Ecto neural progenitor cell (in vitro differentiated cells): Measurements from ENCODE around the gene GPX6.
"Not testable (repeated sequence)": the region's sequence is repeated elsewhere in the genome, so short reads cannot be mapped to it uniquely, and the experiment has no call there.

Source experiments
- DNase-seq: peaks from one replicate; pipeline ENCODE4 v3.0.0-alpha.2; 2018; ENCODE audit warnings: low spot score

The GPX6 gene

GRCh38 chr6:28480253-28480932 is 35.2 kb downstream of the GPX6 start:
- DNase-seq: no peak

DNA sequence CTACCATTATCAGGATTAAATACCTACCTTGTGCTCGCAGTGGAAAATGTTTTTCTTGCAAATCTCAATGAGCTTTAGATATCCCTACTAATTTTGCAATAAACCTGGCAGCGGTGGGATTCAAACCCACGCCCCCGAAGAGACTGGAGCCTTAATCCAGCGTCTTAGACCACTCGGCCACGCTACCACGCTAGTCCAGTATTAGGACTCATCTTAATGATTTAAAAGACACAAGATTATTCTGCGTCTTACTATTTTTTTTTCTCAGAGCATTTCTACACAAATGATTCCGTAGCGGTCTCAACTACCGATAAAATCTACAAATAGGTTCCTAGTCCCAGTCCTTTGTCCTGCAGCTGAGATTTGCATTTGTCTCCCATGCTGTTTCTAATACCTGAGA is 37.1 kb downstream of the GPX6 start:
- no peak for DNase-seq

- DNase-seq: no peak
Observed at GRCh38 chr6:28474441-28475219, 41.0 kb downstream of the GPX6 start.

DNA sequence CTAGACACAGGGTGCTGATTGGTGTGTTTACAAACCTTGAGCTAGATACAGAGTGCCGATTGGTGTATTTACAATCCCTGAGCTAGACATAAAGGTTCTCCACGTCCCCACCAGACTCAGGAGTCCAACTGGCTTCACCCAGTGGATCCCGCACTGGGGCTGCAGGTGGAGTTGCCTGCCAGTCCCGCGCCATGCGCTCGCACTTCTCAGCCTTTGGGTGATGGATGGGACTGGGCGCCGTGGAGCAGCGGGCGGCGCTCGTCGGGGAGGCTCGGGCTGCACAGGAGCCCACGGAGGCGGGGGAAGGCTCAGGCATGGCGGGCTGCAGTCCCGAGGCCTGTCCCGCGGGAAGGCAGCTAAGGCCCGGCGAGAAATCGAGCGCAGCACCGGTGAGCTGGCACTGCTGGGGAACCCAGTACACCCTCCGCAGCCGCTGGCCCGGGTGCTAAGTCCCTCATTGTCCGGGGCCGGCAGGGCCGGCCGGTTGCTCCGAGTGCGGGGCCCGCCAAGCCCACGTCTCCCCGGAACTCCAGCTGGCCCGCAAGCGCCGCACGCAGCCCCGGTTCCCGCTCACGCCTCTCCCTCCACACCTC is 46.3 kb downstream of the GPX6 start:
- not testable (repeated sequence) for DNase-seq

- no peak for DNase-seq
Observed at GRCh38 chr6:28468056-28468455, 47.5 kb downstream of the GPX6 start.

DNA sequence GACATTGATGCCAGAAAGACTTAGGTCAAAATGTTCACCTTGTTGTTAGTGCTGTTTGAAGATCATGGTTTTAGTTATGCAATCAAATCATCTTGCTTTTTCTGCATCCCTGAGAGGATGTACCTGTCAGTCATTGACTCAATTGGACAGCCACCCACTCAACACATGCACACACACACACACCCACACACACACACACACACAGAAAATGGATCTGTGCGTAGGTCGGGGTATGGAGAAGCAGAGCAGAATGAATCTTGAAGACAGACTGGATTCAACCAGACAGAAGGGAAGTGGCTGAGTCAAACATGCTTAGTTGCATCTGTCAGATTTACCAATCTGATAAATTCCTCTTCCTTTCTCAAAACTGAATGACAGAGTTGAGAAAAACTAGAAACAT is 53.2 kb downstream of the GPX6 start:
- no peak for DNase-seq

DNA sequence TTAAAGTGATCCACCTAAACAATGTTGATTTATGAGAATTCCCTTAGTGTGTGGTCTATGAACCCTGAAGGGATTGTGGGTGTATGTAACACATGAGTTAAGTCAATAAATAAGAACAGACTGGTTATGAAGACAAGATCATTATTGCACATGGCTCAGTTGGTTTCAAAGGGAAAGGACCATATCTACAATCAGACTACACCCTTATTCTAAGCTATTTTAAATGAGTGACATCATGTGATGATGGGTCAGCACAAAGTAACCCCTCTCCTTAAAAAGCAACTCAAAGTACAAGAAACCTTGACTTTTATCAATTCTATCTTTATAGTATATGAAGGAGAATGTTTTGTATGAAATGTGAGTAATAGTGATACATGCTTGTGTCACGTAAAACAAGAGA is 57.0 kb downstream of the GPX6 start:
- DNase-seq: no peak
